Endothelial cell of umbilical vein (primary cell): ENCODE results near the gene GAB2. TPM values are rescaled to one million over a fixed set of nuclear protein-coding genes. Genes with fewer than 3 reads are reported as not detected.

Experiments used
- BruUV-seq: library from RNA; stranded (reverse); fragments of 400-500 nt; replicated peaks from 2 replicates; lab custom pipeline; 2021; lab: Mats Ljungman, UMichigan
- CTCF ChIA-PET: fragments of 300-600, 350-600 bp; sonication (Branson Sonifier 250); formaldehyde crosslinking; loops from one replicate; lab custom pipeline; 2021; ENCODE audit warnings: antibody characterized with exemption, inconsistent platforms; lab: Charles Lee
- POLR2A ChIA-PET: fragments of 300-600, 350-600 bp; sonication (Branson Sonifier 250); formaldehyde crosslinking; loops from one replicate; lab custom pipeline; 2021; ENCODE audit warnings: antibody characterized with exemption, inconsistent platforms; lab: Charles Lee
- DNase-seq: peaks from one replicate; pipeline ENCODE4 v3.0.0-alpha.2; 2011; ENCODE audit warnings: low read depth, low spot score
- FAIRE-seq: peaks from 2 replicates; lab custom pipeline; 2011; peaks lifted over from hg19 to GRCh38; lab: Jason Lieb, UNC
- H2AFZ ChIP-seq: 2 replicates; pipeline ENCODE4 v1.6.0; 2012; ENCODE audit warnings: low read depth, low read length, control low read depth, inconsistent platforms
- H3K27ac ChIP-seq: 2 replicates; pipeline ENCODE4 v1.5.1; 2011; ENCODE audit warnings: low read depth, mild to moderate bottlenecking, control low read depth, low read length, moderate library complexity; ENCODE audit not compliant: insufficient read depth
- H3K27me3 ChIP-seq, 2 experiments: 2 replicates each; pipeline versions ENCODE4 v1.6.0 to v1.6.1; 2011; ENCODE audit warnings: low read length in 2 of 2, mixed read lengths in 1 of 2; ENCODE audit not compliant: control insufficient read depth in 2 of 2, insufficient read depth in 2 of 2
- H3K36me3 ChIP-seq, 2 experiments: 2 replicates in 1 of 2; 3 replicates in 1 of 2; pipeline ENCODE4 v1.5.1; 2011; ENCODE audit warnings: low read length in 2 of 2, mild to moderate bottlenecking in 1 of 2, moderate library complexity in 1 of 2; ENCODE audit not compliant: control insufficient read depth in 2 of 2, insufficient read depth in 2 of 2; ENCODE audit errors: extremely low read depth in 1 of 2
- H3K4me1 ChIP-seq: 3 replicates; pipeline ENCODE4 v1.5.1; 2011; ENCODE audit warnings: mild to moderate bottlenecking, low read length; ENCODE audit not compliant: control insufficient read depth, insufficient read depth; ENCODE audit errors: extremely low read depth
- H3K4me2 ChIP-seq: 2 replicates; pipeline ENCODE4 v1.6.1; 2011; ENCODE audit warnings: low read length, control low read depth, mixed read lengths; ENCODE audit not compliant: insufficient read depth
- H3K4me3 ChIP-seq, 3 experiments: fragments of 200-600 bp in 1 of 3; sonication (generic), shearing (Covaris generic) in 1 of 3; replicated peaks in 1 of 3; 2 replicates each; pipeline ENCODE4 v1.5.1; 2011 to 2016; ENCODE audit warnings: control low read depth in 3 of 3, low read length in 3 of 3, mild to moderate bottlenecking in 2 of 3, inconsistent platforms in 1 of 3, low read depth in 1 of 3, moderate library complexity in 1 of 3; ENCODE audit not compliant: insufficient read depth in 1 of 3
- H3K79me2 ChIP-seq: 2 replicates; pipeline ENCODE4 v1.6.0; 2012; ENCODE audit warnings: low read length, inconsistent platforms; ENCODE audit not compliant: control insufficient read depth, insufficient read depth
- H3K9ac ChIP-seq: replicated peaks from 2 replicates; pipeline ENCODE3; 2011; ENCODE audit warnings: low read length, control low read depth; ENCODE audit not compliant: insufficient read depth; ENCODE audit errors: extremely low read depth
- H3K9me1 ChIP-seq: replicated peaks from 3 replicates; pipeline ENCODE4 v1.6.0; 2011; ENCODE audit warnings: mild to moderate bottlenecking, low read length; ENCODE audit not compliant: control insufficient read depth, insufficient read depth; ENCODE audit errors: extremely low read depth
- H3K9me3 ChIP-seq: replicated peaks from 2 replicates; pipeline ENCODE4 v1.5.1; 2012; ENCODE audit warnings: low read length, inconsistent platforms; ENCODE audit not compliant: control insufficient read depth, insufficient read depth
- H4K20me1 ChIP-seq: replicated peaks from 2 replicates; pipeline ENCODE3; 2011; ENCODE audit warnings: mild to moderate bottlenecking, low read length; ENCODE audit not compliant: control insufficient read depth, insufficient read depth; ENCODE audit errors: extremely low read depth
- EZH2 ChIP-seq: IDR thresholded peaks from 2 replicates; pipeline ENCODE4 v1.6.1; 2012; ENCODE audit warnings: borderline replicate concordance, low read depth, mild to moderate bottlenecking, moderate library complexity, low read length, inconsistent platforms; ENCODE audit not compliant: severe bottlenecking
- FOS ChIP-seq: IDR thresholded peaks from 2 replicates; pipeline ENCODE4 v1.6.1; 2011; ENCODE audit warnings: mild to moderate bottlenecking, low read length, moderate library complexity, borderline replicate concordance; ENCODE audit not compliant: insufficient read depth
- GATA2 ChIP-seq: IDR thresholded peaks from 2 replicates; pipeline ENCODE4 v1.7.0; 2011; ENCODE audit warnings: low read depth, mild to moderate bottlenecking, moderate library complexity, mixed read lengths, low read length; ENCODE audit not compliant: insufficient read length, insufficient read depth
- JUN ChIP-seq: IDR thresholded peaks from 2 replicates; pipeline ENCODE4 v1.6.1; 2011; ENCODE audit warnings: borderline replicate concordance, low read depth; ENCODE audit not compliant: insufficient read length, insufficient read depth
- MAX ChIP-seq: IDR thresholded peaks from 2 replicates; pipeline ENCODE4 v1.6.1; 2011; ENCODE audit not compliant: insufficient read depth, insufficient read length
- MYC ChIP-seq: IDR thresholded peaks from one replicate; pipeline ENCODE4 v1.6.1; 2011; ENCODE audit warnings: mild to moderate bottlenecking, low read depth, low read length
- POLR2A ChIP-seq: IDR thresholded peaks from 2 replicates; pipeline ENCODE4 v1.6.1; 2012; ENCODE audit warnings: low read depth, mild to moderate bottlenecking, control low read depth, low read length
- POLR2AphosphoS5 ChIP-seq: IDR thresholded peaks from 2 replicates; pipeline ENCODE4 v1.6.1; 2012; ENCODE audit warnings: low read depth, mild to moderate bottlenecking, control low read depth, low read length, moderate library complexity; ENCODE audit not compliant: insufficient read depth
- dilution Hi-C: fragments of 300-500 bp; cut with MboI; formaldehyde crosslinking; loops from one replicate; pipeline ENCODE4 v1.15.0; 2019; ENCODE audit warnings: low sequenced_read_pairs; ENCODE audit not compliant: extremely low pct_ligation_motif_present
- intact Hi-C: fragments of 100-400 bp; cut with micrococcal nuclease; formaldehyde crosslinking; loops from one replicate; pipeline ENCODE4 v1.10.0; 2022
- polyA plus RNA-seq, 4 experiments: library from polyadenylated mRNA; depleted of rRNA in 3 of 4; stranded (reverse) in 3 of 4; unstranded in 1 of 4; fragments of >200 nt; gene quantifications; 2 replicates each; pipeline versions ENCODE4 v1.2.1 to v1.2.3, GENCODE V29; 2011 to 2012; ENCODE audit warnings: missing spikeins in 1 of 4
- total RNA-seq: library from RNA; stranded (reverse); gene quantifications from 2 replicates; pipeline ENCODE4 v1.2.3, GENCODE V29; 2021
- TF ChIP-seq, protein P1 (sequence below), 2 donors: IDR thresholded peaks; 1 replicate in 1 of 2; 2 replicates in 1 of 2; pipeline ENCODE4 v1.5.1; 2011; ENCODE audit warnings: low read length in 2 of 2, mild to moderate bottlenecking in 2 of 2, moderate library complexity in 2 of 2, control low read depth in 1 of 2, inconsistent platforms in 1 of 2, low read depth in 1 of 2; ENCODE audit not compliant: insufficient read depth in 1 of 2; ENCODE audit errors: extremely low read depth in 1 of 2

The GAB2 gene
- total and polyA plus RNA-seq, 2 donors (not counting 3 experiments of a cell fraction or from before 2014, with no cell fraction given) = 19.6 to 39.6 TPM

DNA sequence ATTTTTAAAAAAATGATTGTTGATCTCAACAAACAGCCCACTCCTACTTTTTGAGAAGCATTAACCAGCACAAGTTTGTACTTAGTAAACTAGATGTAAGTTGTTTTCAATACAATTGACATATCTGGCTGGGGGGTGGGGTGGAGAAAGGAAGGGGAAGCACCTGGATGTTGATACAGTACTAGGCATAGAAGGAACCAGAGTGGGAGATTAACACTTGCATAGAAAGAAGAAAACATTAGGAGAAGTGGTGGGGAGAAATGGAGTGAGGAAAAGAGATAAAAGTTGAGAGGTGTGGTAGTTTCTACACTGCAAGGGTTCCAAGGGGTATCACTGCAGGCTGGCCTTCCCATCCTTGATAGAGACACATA lies 10.6 kb upstream of the GAB2 start:
- no peak for TF ChIP-seq EZH2
- TF ChIP-seq JUN = no peak
- TF ChIP-seq, protein P1, sequence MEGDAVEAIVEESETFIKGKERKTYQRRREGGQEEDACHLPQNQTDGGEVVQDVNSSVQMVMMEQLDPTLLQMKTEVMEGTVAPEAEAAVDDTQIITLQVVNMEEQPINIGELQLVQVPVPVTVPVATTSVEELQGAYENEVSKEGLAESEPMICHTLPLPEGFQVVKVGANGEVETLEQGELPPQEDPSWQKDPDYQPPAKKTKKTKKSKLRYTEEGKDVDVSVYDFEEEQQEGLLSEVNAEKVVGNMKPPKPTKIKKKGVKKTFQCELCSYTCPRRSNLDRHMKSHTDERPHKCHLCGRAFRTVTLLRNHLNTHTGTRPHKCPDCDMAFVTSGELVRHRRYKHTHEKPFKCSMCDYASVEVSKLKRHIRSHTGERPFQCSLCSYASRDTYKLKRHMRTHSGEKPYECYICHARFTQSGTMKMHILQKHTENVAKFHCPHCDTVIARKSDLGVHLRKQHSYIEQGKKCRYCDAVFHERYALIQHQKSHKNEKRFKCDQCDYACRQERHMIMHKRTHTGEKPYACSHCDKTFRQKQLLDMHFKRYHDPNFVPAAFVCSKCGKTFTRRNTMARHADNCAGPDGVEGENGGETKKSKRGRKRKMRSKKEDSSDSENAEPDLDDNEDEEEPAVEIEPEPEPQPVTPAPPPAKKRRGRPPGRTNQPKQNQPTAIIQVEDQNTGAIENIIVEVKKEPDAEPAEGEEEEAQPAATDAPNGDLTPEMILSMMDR (IDR thresholded peaks at IDR 0.05; ENCODE audit: extremely low read depth in 1 of 2, insufficient read depth in 1 of 2, low read depth in 1 of 2, low read length in 2 of 2) = no peak
- no peak for TF ChIP-seq MAX
- no peak for TF ChIP-seq POLR2AphosphoS5
- no peak for TF ChIP-seq FOS
- no peak for TF ChIP-seq MYC
- TF ChIP-seq POLR2A = no peak
- TF ChIP-seq GATA2 = no peak
- Histone ChIP-seq H3K9me3 (no peaks in the 10 kb centered on the region), H3K27me3 (no peaks in the 10 kb centered on the region), H3K4me1 (peaks cover 10% of the 10 kb centered on the region), H3K4me3 (no peak overlapping the region), H3K79me2 (no peaks in the 10 kb centered on the region), H3K4me2 (no peak overlapping the region), H3K27ac (no peak overlapping the region), H2AFZ (no peak overlapping the region), H3K9me1 (no peaks in the 10 kb centered on the region), H3K36me3 (no peaks in the 10 kb centered on the region), H3K9ac (no peak overlapping the region), H4K20me1 (no peaks in the 10 kb centered on the region)
- DNase-seq = peak; percentile 84
- no TSS peak for BruUV-seq
- dilution Hi-C loops (no loop called here), intact Hi-C loops (no loop called here)
- ChIA-PET CTCF (interaction anchor here (1.1 to 6.3 kb wide), 4 partner anchors 10 to 200 kb away, joined by 3 to 100 read pairs (median 10); partner anchors contain the start of gene GAB2), POLR2A (interaction anchor here (0.9 kb wide), 1 partner anchor 349 kb away, joined by 3 read pairs; the partner anchor contains the start of gene NDUFC2)
- FAIRE-seq = no peak
